Ascending aorta (tissue), 2 donors: ENCODE data around the gene CD63. TPM values are rescaled to one million over a fixed set of nuclear protein-coding genes. Genes with fewer than 3 reads are reported as not detected.

Source experiments
- DNase-seq, 2 donors: peaks; one replicate each; pipeline ENCODE4 v3.0.0-alpha.2; 2019; ENCODE audit warnings: low spot score in 2 of 2
- H3K27ac ChIP-seq, 2 donors: fragments of 200-600 bp; sonication (generic); one replicate each; pipeline ENCODE4 v1.5.1; 2016 to 2017; ENCODE audit warnings: mild to moderate bottlenecking in 1 of 2
- H3K27me3 ChIP-seq: fragments of 200-600 bp; sonication (generic); one replicate; pipeline ENCODE4 v1.5.1; 2017
- H3K36me3 ChIP-seq, 2 donors: fragments of 200-600 bp; sonication (generic); one replicate each; pipeline ENCODE4 v1.5.1; 2016
- H3K4me1 ChIP-seq, 2 donors: fragments of 200-600 bp; sonication (generic); one replicate each; pipeline ENCODE4 v1.5.1; 2016 to 2017; ENCODE audit warnings: mild to moderate bottlenecking in 1 of 2
- H3K4me3 ChIP-seq, 2 donors: fragments of 200-600 bp; sonication (generic); one replicate each; pipeline ENCODE4 v1.5.1; 2016 to 2017; ENCODE audit warnings: mild to moderate bottlenecking in 1 of 2
- H3K9me3 ChIP-seq, 2 donors: fragments of 200-600 bp; sonication (generic); one replicate each; pipeline ENCODE4 v1.5.1; 2016
- CTCF ChIP-seq, 3 experiments: fragments of 200-600 bp in 2 of 3; fragments of 450-650 bp in 1 of 3; sonication (generic) in 2 of 3; IDR thresholded peaks; one replicate each; pipeline ENCODE4 v1.5.1; 2016 to 2019; ENCODE audit warnings: antibody characterized with exemption in 3 of 3, mild to moderate bottlenecking in 1 of 3, moderate library complexity in 1 of 3
- intact Hi-C: fragments of 100-400 bp; cut with DNase I; formaldehyde crosslinking; loops from one replicate; pipeline ENCODE4 v1.15.1; 2023
- total RNA-seq: library from RNA; depleted of rRNA; stranded (reverse); fragments of >200 nt; gene quantifications from one replicate; pipeline ENCODE4 v1.1.0, GENCODE V29; 2016

Gene CD63
- total RNA-seq, 1 donor from 2014 or later, result 566 TPM

GRCh38 chr12:55684761-55685370 is 43.9 kb downstream of the CD63 start:
- H3K27ac ChIP-seq, result no peak overlapping the region
- no peak overlapping the region for H3K4me3 ChIP-seq
- H3K4me1 ChIP-seq, result peaks cover 5 to 7% of the 10 kb centered on the region in 2 donors
- DNase-seq, result no peak
- intact Hi-C loops, result loop anchor here (2.0 kb wide), 1 partner anchor 16 kb away; no protein-coding TSS in a partner anchor
- peaks cover 42 to 45% of the 10 kb centered on the region in 2 donors for H3K36me3 ChIP-seq
- H3K27me3 ChIP-seq, result no peaks in the 10 kb centered on the region
- TF ChIP-seq CTCF (IDR thresholded peaks at IDR 0.05), result no peak
- H3K9me3 ChIP-seq, result no peaks in the 10 kb centered on the region

- H3K9me3 ChIP-seq, result no peaks in the 10 kb centered on the region
- H3K4me1 ChIP-seq, result peaks cover 5 to 7% of the 10 kb centered on the region in 2 donors
- no peak overlapping the region for H3K4me3 ChIP-seq
- no peaks in the 10 kb centered on the region for H3K27me3 ChIP-seq
- DNase-seq, result peak in 1 of 2 donors; percentile 61
- H3K27ac ChIP-seq, result no peak overlapping the region
- TF ChIP-seq CTCF (IDR thresholded peaks at IDR 0.05), result no peak
- intact Hi-C loops, result loop anchor here (2.0 kb wide), 1 partner anchor 17 kb away; no protein-coding TSS in a partner anchor
- H3K36me3 ChIP-seq, result peaks cover 34 to 40% of the 10 kb centered on the region in 2 donors
These were observed 45.1 kb downstream of the CD63 start for GRCh38 chr12:55683676-55684075.

GRCh38 chr12:55682087-55682796 is 46.6 kb downstream of the CD63 start:
- TF ChIP-seq CTCF (IDR thresholded peaks at IDR 0.05), result no peak
- Histone ChIP-seq H3K9me3 (no peaks in the 10 kb centered on the region), H3K4me3 (peak overlapping the region; percentile 4 to 34), H3K4me1 (peaks cover 5 to 7% of the 10 kb centered on the region in 2 donors), H3K27ac (peak overlapping the region in 1 of 2 donors; percentile 15), H3K36me3 (peaks cover 21 to 26% of the 10 kb centered on the region in 2 donors), H3K27me3 (no peaks in the 10 kb centered on the region)
- peak in 1 of 2 donors; percentile 49 for DNase-seq
- intact Hi-C loops, result no loop called here

GRCh38 chr12:55681142-55682077 is 47.4 kb downstream of the CD63 start:
- no peaks in the 10 kb centered on the region for H3K27me3 ChIP-seq
- H3K36me3 ChIP-seq, result peaks cover 13 to 17% of the 10 kb centered on the region in 2 donors
- peak; percentile 38 to 81 for DNase-seq
- H3K4me1 ChIP-seq, result peaks cover 5 to 7% of the 10 kb centered on the region in 2 donors
- peak overlapping the region; percentile 4 to 15 for H3K27ac ChIP-seq
- peak overlapping the region; percentile 4 to 34 for H3K4me3 ChIP-seq
- TF ChIP-seq CTCF (IDR thresholded peaks at IDR 0.05), result peak in 2 of 3 experiments; percentile 9 to 37
- H3K9me3 ChIP-seq, result no peaks in the 10 kb centered on the region
- intact Hi-C loops, result loop anchor here (1.0 to 2.0 kb wide), 3 partner anchors 40 to 56 kb away; partner anchors contain the start of gene CD63

- intact Hi-C loops, result loop anchor here (2.0 kb wide), 1 partner anchor 49 kb away; the partner anchor contains the start of gene CD63
These were observed 49.1 kb downstream of the CD63 start for GRCh38 chr12:55679691-55680090.

More at GRCh38 chr12:55679691-55680090, 49.1 kb downstream of the CD63 start:
- no peak overlapping the region for H3K27ac ChIP-seq
- peaks cover 0 to 1% of the 10 kb centered on the region in 2 donors for H3K36me3 ChIP-seq
- no peaks in the 10 kb centered on the region for H3K27me3 ChIP-seq
- no peaks in the 10 kb centered on the region for H3K9me3 ChIP-seq
- peak in 1 of 2 donors; percentile 62 for DNase-seq
- H3K4me1 ChIP-seq, result peaks cover 5 to 7% of the 10 kb centered on the region in 2 donors
- H3K4me3 ChIP-seq, result no peak overlapping the region
- TF ChIP-seq CTCF (IDR thresholded peaks at IDR 0.05), result no peak
